ENCODE results near the gene HSP90B1.

DNA sequence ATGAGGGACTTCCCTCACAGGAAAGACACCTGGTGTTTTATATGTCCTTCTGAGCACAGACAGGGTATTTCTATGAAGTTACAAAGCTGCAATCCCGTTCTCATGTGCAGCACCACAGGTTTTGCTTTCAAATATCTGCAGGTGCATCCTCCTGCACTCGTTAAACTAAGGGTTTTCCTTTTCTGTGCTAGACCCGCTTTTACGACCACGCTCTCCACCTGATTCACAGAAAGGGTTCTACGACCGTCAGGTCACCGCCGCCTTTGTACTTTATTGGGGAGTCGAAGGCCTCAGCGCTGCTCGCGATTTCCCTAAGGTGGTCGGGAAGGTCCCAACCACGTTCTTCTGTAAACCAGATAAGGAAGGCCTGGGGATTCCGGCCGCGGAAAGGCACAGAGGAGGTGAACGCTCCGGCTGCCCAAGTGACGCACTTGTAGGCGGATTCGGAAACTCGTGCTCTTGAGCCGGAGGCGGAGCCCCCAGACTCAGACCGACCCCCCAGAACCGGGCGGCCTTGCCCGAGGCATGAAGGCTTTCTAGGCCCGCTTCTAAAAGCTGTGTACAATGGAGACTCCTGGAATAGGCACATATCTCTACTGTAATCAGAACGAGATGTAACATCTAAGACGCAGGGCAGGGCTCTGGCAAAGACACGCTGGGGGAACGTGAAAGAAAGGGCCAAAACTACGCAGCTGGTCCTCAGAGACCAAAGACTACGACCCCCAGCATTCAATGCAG, 995 bp upstream of the HSP90B1 start:
- TF ChIP-seq POLR2AphosphoS5 (IDR thresholded peaks at IDR 0.05; ENCODE audit: low read depth, low read length): peak; percentile 32
- TF ChIP-seq FOXP2 (optimal IDR thresholded peaks at IDR 0.05; ENCODE audit: borderline replicate concordance, extremely low read depth, extremely low read length, insufficient read depth): no peak
- TF ChIP-seq TAF1 (IDR thresholded peaks at IDR 0.05; ENCODE audit: borderline replicate concordance, insufficient read depth, low read length): no peak
- TF ChIP-seq REST (IDR thresholded peaks at IDR 0.05; ENCODE audit: insufficient read depth in 1 of 2, low read depth in 2 of 2, low read length in 2 of 2): no peak
